ENCODE results near the gene ITGA2B.
"Not testable (repeated sequence)": the region's sequence is repeated elsewhere in the genome, so short reads cannot be mapped to it uniquely, and the experiment has no call there.

ITGA2B gene

GRCh38 chr17:44372036-44372435 is 17.4 kb downstream of the ITGA2B start:
- intact Hi-C loops (cut with DNase I), result no loop called here
- DNase-seq, result peak in 3 of 10 donors; percentile 25 to 36 (median 32)

DNA sequence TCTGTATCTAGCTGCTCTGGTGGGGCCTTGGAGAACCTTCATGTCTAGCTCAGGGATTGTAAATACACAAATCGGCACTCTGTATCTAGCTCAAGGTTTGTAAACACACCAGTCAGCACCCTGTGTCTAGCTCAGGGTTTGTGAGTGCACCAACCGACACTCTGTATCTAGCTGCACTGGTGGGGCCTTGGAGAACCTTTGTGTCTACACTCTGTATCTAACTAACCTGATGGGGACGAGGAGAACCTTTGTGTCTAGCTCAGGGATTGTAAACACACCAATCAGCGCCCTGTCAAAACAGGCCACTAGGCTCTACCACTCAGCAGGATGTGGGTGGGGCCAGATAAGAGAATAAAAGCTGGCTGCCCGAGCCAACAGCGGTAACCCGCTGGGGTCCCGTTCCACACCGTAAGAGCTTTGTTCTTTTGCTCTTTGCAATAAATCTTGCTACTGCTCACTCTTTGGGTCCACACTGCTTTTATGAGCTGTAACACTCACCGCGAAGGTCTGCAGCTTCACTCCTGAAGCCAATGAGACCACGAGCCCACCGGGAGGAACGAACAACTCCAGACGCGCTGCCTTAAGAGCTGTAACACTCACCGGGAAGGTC is 19.9 kb downstream of the ITGA2B start:
- intact Hi-C loops (cut with DNase I), result not testable (repeated sequence)
- peak in 1 of 10 donors; percentile 27 for DNase-seq

DNA sequence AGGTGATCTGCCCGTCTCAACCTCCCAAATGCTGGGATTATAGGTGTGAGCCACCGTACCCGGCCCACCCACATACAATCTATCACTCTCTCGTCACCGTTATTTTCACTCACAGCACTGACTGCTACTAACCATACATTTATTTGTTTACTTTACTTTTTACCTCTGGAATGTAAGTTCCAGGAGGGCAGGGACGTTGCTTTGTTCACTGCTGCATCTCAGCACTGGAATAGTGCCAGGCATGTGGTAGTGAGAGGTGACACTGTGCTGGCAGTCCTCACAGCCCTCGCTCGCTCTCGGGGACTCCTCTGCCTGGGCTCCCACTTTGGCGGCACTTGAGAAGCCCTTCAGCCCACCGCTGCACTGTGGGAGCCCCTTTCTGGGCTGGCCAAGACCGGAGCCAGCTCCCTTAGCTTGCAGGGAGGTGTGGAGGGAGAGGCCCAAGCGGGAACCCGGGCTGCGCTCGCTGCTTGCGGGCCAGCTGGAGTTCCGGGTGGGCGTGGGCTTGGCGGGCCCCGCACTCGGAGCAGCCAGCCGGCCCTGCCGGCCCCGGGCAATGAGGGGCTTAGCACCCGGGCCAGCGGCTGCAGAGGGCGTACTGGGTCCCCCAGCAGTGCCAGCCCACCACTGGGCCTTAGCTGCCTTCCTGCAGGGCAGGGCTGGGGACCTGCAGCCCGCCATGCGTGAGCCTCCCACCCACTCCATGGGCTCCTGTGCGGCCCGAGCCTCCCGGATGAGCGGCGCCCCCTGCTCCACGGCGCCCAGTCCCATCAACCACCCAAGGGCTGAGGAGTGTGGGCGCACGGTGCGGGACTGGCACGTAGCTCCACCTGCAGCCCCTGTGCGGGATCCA is 20.8 kb downstream of the ITGA2B start:
- DNase-seq, result peak in 1 of 10 donors; percentile 69
- intact Hi-C loops (cut with DNase I), result not testable (repeated sequence)

DNA sequence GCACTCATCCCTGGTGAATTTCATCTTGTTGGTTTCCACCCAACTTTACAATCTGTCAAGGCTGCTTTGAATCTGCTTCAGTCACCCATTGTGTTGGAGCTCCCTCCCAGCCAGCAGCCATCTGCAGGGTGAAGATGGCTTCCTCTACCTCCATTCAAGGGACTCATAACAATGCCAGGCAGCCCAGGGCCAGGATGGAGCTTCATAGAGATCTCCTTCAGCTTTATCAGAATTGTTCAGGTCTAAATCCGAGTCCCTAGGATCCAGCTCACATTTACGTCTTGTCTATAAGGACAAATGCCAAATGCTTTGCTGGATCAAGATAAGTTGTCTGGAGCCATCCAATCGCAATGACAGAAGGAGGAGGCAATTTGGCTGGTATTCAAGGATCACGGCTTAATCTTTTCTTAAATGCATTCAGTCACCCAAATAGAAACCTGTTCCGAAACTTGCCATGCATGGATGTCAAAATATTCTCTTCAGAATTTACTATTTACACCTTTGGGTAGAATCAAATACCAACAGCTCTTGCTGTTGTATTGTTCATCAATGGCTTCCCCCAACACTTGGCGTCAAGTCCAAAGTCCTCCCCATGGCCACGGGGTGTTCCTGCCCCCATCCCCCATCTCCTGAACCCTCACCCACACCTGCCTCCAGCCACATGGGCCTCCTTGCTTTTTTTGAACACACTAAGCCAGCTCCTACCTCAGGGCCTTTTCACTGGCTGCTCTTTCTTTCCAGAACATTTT is 22.0 kb downstream of the ITGA2B start:
- intact Hi-C loops (cut with DNase I), result no loop called here
- DNase-seq, result peak in 2 of 10 donors; percentile 36 to 54

GRCh38 chr17:44365051-44365450 is 24.4 kb downstream of the ITGA2B start:
- DNase-seq; intact Hi-C loops (cut with DNase I): not testable (repeated sequence)

- peak in 6 of 10 donors; percentile 36 to 94 (median 64) for DNase-seq
Observed at GRCh38 chr17:44363613-44364159, 25.8 kb downstream of the ITGA2B start, which contains the start of gene FAM171A2. FAM171A2 (minus strand) TSS chr17:44363853; CDS start chr17:44363714, 139 bp downstream.

DNA sequence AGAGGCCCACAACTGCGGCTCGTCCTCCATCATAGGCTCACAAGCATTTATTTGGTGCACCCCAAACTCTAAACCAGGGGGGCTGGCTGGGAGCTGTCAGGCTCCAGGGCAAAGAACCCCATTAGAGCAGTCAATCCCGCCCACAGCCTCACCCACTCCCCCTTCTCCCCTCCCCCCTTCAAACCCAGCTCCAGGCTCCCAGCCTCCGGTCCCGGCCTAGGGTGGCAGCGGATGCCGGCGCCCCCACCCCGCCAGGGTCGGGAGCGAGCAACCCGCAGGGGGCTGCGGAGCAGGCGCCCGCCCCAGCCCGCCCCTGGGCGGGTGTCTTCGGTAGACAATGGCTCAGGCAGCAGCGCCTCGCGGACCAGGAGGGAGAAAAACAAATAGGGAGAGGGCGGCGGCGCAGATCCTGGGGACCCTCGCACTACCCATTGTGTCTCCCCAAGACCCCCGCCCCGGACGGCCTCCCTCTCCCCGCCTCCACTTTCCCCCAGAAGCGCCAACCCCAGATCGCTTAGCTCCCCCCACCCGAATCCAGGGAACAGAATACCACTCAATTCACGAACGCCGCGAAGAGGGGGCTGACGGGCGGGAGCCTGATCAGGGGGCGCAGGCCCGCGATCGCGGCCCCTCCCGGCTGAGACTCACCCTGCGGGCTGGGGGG is 26.4 kb downstream of the ITGA2B start:
- no peak for DNase-seq
- intact Hi-C loops (cut with DNase I), result no loop called here

More at GRCh38 chr17:44363613-44364159, 25.8 kb downstream of the ITGA2B start, which contains the start of gene FAM171A2:
- intact Hi-C loops (cut with DNase I), result no loop called here

GRCh38 chr17:44362459-44362948 is 26.9 kb downstream of the ITGA2B start:
- DNase-seq, result peak in 1 of 10 donors; percentile 51

DNA sequence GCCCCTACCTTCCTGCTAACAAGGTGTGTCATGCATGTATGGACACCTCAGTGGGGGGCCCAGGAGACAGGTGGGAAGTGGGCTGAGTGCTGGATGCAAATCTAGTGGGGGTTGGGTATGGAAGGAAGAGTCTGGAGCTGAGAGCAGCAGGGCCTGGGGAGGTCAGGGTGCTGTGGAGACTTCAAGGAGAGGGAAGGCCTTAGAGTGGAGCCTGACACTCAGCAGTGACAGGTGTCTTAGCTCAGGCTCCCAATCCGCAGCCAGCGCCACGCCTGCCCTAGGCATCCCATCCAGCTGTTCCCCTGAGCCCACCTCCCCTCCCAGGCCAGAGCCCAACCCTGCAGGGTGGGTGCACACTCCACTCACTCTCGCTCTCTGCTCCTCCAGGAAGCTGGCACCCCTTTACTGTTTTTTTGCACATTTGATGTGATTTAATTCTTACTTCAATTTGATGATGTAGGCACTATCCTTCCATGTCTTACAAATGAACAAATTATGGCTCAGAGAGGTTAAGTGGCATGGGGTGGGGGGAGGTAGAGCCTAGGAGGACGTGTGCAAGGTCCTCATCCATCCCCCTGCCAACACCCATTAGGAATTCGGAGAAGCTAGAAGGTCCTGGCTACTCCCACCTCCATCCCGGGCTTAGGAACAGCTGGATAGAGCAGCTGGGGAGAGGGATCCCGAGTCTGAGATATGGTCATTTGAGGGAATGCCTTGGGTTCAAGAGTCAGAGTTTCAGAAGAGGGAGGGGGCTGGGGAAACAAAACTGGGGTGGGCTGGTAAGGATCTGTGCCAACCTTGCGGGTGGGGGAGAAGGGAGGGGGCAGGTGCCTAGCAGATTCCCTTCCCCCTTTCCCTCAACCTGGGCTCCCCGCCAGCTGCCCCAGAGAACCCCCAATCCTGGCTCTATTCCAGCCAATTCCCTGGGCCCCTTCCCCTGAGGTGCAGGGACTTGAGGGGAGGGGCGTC is 27.9 kb downstream of the ITGA2B start:
- peak in 2 of 10 donors; percentile 47 to 76 for DNase-seq
- intact Hi-C loops (cut with DNase I), result no loop called here

More at GRCh38 chr17:44362459-44362948, 26.9 kb downstream of the ITGA2B start:
- intact Hi-C loops (cut with DNase I), result no loop called here

DNA sequence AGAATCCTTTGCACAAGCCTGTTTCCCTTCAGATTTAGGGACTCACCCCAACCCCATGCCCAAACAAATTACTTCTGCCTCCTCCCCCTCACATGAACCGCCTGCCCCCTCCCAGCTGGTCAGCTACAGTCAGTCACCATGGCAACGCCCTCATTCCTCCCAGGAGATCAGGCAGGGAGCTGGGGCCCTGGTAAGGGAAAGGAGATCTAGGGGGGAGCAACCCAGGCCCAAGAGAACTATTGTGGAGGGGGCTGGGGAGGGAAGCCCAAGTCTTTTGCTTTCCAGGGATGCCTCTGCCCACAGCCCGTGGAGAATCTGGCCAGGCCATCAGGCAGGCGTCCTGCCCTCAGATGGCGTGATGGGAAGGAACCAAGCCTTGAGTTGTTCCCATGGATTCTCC is 28.6 kb downstream of the ITGA2B start:
- peak in 2 of 10 donors; percentile 75 to 84 for DNase-seq
- intact Hi-C loops (cut with DNase I), result no loop called here

DNA sequence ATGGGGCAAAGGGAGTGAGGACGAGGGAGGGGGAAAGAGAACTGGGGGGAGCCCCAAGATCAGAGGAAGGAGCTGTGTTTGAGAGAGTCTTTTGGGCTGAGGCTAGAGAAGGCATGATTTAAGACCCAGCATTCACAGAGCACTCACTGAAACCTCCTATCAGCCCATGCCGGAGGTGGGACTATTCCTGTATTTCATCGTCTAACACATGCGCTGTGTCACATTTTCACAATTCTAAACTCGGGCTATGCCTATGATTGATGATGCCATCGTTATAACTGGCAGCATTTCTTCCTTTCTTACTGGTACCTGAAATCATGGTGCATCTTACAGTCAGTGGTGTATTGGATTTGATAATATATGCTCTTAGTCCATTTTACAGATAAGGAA is 29.3 kb downstream of the ITGA2B start:
- intact Hi-C loops (cut with DNase I), result no loop called here
- DNase-seq, result no peak

DNA sequence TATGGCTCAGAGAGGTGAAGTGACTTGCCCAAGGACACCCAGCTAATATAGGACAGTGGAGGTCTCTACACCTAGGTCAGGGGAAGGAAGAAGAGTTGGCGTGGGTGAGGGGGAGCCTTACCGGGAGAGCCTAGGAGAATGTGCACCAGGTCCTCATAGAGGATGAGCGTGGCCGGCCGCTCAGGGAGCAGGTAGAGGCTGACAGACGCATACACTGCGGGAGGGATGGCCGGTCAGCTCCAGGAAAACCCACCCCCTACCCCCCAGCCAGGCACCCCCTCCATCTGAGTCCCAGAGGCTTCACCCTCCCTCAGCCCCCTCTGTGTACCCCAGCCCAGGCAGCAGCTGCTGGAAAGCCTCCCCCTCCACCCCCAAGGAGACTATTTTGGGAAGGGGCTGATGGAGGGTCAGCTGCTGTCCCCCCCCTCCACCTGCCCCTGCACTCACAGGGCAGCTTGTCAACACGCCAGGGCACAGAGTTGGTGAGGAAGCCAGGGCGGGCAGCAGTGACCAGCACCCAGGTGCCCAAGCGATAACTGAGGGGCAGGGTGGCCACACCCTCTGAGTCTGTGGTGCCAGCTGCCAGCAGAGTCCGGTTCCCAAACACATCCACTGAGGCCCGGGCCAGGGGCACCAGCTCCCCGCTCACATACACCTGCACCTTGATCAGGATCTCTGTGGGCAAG is 29.8 kb downstream of the ITGA2B start:
- intact Hi-C loops (cut with DNase I), result no loop called here
- peak in 1 of 10 donors; percentile 71 for DNase-seq

DNA sequence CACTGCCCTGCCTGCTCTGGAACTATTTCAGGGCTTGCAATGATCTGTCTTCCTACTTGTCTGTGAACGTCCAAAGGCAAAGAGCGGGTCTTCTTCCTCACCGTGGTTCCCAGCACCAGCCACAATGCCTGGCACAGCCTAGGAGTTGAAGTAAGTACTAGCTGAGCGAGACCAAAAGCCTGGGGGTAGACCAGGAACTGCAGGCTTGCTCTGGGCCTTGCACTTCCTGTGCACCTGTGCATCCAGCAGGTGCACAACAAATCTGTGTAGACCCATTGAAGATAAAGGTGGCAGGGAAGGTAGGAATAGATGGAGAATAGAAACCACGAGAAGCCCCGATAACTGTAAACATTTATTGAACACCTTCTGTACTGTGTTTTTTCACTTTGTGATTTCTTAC is 30.4 kb downstream of the ITGA2B start:
- peak in 1 of 10 donors; percentile 55 for DNase-seq

DNA sequence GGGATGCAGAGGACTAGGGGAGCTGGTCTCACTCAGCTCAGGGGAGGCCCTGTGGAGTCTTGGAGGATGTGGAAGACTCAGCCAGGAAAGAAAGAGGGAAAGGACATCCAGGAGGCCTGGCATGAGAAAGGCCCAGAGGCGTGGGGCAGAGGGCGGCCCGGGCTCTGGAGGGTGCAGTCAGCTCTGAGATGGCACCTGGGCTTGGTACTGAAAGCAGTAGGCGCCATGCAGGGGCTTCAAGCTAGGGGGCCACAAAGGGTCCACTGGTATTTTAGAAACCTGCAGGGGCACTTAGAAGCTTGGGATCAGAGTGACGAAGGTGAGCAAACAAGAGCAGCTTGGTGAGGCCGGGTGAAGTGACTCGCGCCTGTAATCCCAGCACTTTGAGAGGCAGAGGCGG is 31.4 kb downstream of the ITGA2B start:
- DNase-seq, result no peak

More for the DNA sequence above, 30.4 kb downstream of the ITGA2B start:
- intact Hi-C loops (cut with DNase I), result no loop called here

GRCh38 chr17:44356241-44356640 is 33.2 kb downstream of the ITGA2B start:
- intact Hi-C loops (cut with DNase I), result no loop called here
- DNase-seq, result peak in 1 of 10 donors; percentile 69

More for the DNA sequence above, 31.4 kb downstream of the ITGA2B start:
- intact Hi-C loops (cut with DNase I), result no loop called here

- intact Hi-C loops (cut with DNase I), result no loop called here
- no peak for DNase-seq
Observed at GRCh38 chr17:44355642-44356099, 33.8 kb downstream of the ITGA2B start.

Measured in posterior cingulate gyrus (tissue), 11 donors.